Measurements from ENCODE around the gene PTPN3.

DNA sequence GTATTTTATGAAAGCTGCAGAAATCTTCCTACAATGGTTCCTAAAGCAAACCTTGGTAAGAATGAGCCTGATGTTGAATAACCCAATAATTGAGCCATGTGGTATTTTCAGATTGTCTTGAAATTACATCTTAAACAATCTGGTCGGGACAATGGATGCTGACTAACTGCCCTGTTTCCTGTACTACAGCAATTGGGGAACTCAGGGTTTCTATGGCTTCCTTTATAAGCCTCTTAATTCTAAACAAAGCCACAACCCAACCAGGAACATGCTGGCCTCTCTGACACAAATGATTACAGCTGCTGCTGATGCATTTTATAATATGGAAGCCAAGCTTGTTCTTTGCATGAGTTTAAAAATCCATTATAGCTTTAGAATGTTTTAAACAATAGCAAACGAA, 30.2 kb downstream of the PTPN3 start:
- TF ChIP-seq POLR2A (IDR thresholded peaks at IDR 0.05): no peak
- TF ChIP-seq, protein P1, sequence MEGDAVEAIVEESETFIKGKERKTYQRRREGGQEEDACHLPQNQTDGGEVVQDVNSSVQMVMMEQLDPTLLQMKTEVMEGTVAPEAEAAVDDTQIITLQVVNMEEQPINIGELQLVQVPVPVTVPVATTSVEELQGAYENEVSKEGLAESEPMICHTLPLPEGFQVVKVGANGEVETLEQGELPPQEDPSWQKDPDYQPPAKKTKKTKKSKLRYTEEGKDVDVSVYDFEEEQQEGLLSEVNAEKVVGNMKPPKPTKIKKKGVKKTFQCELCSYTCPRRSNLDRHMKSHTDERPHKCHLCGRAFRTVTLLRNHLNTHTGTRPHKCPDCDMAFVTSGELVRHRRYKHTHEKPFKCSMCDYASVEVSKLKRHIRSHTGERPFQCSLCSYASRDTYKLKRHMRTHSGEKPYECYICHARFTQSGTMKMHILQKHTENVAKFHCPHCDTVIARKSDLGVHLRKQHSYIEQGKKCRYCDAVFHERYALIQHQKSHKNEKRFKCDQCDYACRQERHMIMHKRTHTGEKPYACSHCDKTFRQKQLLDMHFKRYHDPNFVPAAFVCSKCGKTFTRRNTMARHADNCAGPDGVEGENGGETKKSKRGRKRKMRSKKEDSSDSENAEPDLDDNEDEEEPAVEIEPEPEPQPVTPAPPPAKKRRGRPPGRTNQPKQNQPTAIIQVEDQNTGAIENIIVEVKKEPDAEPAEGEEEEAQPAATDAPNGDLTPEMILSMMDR (IDR thresholded peaks at IDR 0.05): no peak
